OCI-LY3 (cell line): Measurements from ENCODE around the gene NUP188.

Experiments used
- EZH2phosphoT487 ChIP-seq: fragments of 200-600 bp; shearing (Covaris generic); IDR thresholded peaks from 2 replicates; pipeline ENCODE4 v1.6.1; 2018; ENCODE audit warnings: antibody characterized with exemption, mixed run types, low read depth
- TF ChIP-seq, protein P1 (sequence below): fragments of 200-600, 300-600 bp; sonication (generic); IDR thresholded peaks from 2 replicates; pipeline ENCODE4 v1.5.1; 2014; ENCODE audit warnings: antibody characterized with exemption, low read length, low read depth

DNA sequence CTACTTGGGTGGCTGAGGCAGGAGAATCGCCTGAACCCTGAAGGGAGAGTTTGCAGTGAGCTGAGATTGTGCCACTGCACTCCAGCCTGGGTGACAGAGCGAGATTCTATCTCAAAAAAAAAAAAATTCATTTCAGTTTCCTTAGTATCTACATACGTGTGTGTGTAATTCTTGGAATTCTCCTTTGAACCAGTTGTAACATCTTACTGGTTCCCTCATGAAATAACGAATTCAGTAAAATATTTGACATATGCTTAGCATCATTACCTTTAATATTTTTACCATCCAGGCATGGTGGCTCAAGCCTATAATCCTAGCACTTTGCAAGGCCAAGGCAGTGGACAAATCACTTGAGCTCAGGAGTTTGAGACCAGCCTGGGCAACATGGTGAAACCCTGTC, 17.9 kb upstream of the NUP188 start:
- TF ChIP-seq, protein P1, sequence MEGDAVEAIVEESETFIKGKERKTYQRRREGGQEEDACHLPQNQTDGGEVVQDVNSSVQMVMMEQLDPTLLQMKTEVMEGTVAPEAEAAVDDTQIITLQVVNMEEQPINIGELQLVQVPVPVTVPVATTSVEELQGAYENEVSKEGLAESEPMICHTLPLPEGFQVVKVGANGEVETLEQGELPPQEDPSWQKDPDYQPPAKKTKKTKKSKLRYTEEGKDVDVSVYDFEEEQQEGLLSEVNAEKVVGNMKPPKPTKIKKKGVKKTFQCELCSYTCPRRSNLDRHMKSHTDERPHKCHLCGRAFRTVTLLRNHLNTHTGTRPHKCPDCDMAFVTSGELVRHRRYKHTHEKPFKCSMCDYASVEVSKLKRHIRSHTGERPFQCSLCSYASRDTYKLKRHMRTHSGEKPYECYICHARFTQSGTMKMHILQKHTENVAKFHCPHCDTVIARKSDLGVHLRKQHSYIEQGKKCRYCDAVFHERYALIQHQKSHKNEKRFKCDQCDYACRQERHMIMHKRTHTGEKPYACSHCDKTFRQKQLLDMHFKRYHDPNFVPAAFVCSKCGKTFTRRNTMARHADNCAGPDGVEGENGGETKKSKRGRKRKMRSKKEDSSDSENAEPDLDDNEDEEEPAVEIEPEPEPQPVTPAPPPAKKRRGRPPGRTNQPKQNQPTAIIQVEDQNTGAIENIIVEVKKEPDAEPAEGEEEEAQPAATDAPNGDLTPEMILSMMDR = no peak
- TF ChIP-seq EZH2phosphoT487 = no peak
